Adrenal gland (tissue), 12 donors: ENCODE measurements around the gene UBR3. TPM values are rescaled to one million over a fixed set of nuclear protein-coding genes. Genes with fewer than 3 reads are reported as not detected.

ENCODE experiments used
- DNase-seq, 7 donors: peaks; one replicate each; pipeline ENCODE4 v3.0.0-alpha.2; 2019 to 2020
- H3K27ac ChIP-seq, 5 donors: fragments of 200-600 bp; sonication (generic) in 4 of 5; 1 replicate in 3 of 5; 2 replicates in 2 of 5; pipeline versions ENCODE4 v1.5.1 to v1.8.0; 2016 to 2020; ENCODE audit warnings: mild to moderate bottlenecking in 1 of 5
- H3K27me3 ChIP-seq: fragments of 200-600 bp; 2 replicates; pipeline ENCODE4 v1.8.0; 2021
- H3K36me3 ChIP-seq, 2 donors: fragments of 200-600 bp; replicated peaks in 1 of 2; 1 replicate in 1 of 2; 2 replicates in 1 of 2; pipeline versions ENCODE4 v1.5.1 to v1.8.0; 2018 to 2022
- H3K4me1 ChIP-seq, 2 donors: fragments of 200-600 bp; replicated peaks in 1 of 2; 1 replicate in 1 of 2; 2 replicates in 1 of 2; pipeline versions ENCODE4 v1.5.1 to v1.8.0; 2018 to 2021
- H3K4me3 ChIP-seq, 4 donors: fragments of 200-600 bp; sonication (generic) in 3 of 4; one replicate each; pipeline ENCODE4 v1.5.1; 2016 to 2018
- H3K9me3 ChIP-seq, 3 donors: fragments of 200-600 bp; sonication (generic) in 1 of 3; replicated peaks in 1 of 3; 1 replicate in 2 of 3; 2 replicates in 1 of 3; pipeline versions ENCODE4 v1.5.1 to v1.8.0; 2016 to 2021
- POLR2A ChIP-seq, 2 donors: fragments of 450-650 bp; IDR thresholded peaks; one replicate each; pipeline ENCODE4 v1.6.1; 2017; ENCODE audit warnings: antibody characterized with exemption in 2 of 2, mild to moderate bottlenecking in 2 of 2, moderate library complexity in 1 of 2
- WGBS, 4 donors: extraction: QIAGEN DNeasy Blood & Tissue Kit in 2 of 4; methylation state at CpG; one replicate each; pipeline versions ENCODE4 v1.1.5 to v1.1.7; 2013 to 2017; 5-methylcytosine and 5-hydroxymethylcytosine counted together
- intact Hi-C, 2 donors: fragments of 100-400 bp; cut with DNase I; formaldehyde crosslinking; loops; one replicate each; pipeline versions ENCODE4 v1.14.1 to v1.15.0; 2022 to 2023
- polyA plus RNA-seq, 3 donors: library from polyadenylated mRNA; stranded (reverse); fragments of 200-250 nt in 2 of 3; fragments of 350-450 nt in 1 of 3; fragmentation: Illumina TruSeq in 1 of 3; extraction: RNeasy Lipid Tissue Mini Kit (QIAGEN cat#74804) in 1 of 3; gene quantifications; one replicate each; pipeline ENCODE4 v1.2.3, GENCODE V29; 2013 to 2014
- total RNA-seq, 9 donors: library from RNA; depleted of rRNA in 4 of 9; stranded (reverse); fragments of >200 nt in 4 of 9; fragments of 120-200 nt in 1 of 9; fragmentation: NEBNext Ultra II Directional in 1 of 9; extraction: Animal tissue kit (Norgen Biotek cat#: 25700) in 1 of 9; gene quantifications; one replicate each; pipeline versions ENCODE4 v1.1.0 to v1.2.4, GENCODE V29; 2013 to 2023
- TF ChIP-seq, protein P1 (sequence below), 6 experiments: fragments of 450-650 bp in 4 of 6; fragments of 200-600 bp in 2 of 6; sonication (generic) in 1 of 6; IDR thresholded peaks; 1 replicate in 5 of 6; 2 replicates in 1 of 6; pipeline versions ENCODE4 v1.5.1 to v1.8.0; 2016 to 2021; ENCODE audit warnings: antibody characterized with exemption in 6 of 6, mild to moderate bottlenecking in 2 of 6, moderate library complexity in 1 of 6
- donor health status: healthy with polysubstance abuse.
- donor health status: Bipolar disorder and iron deficiency.
- donor health status: DM: yes; HTN: yes; CAD: no.
- donor health status: DM: no; HTN: no; CAD: no.
- donor health status: DM: no; HTN: no; CAD: no.
- donor health status: DM: yes; HTN: yes; CAD: no.

UBR3 gene
- total and polyA plus RNA-seq, 12 donors: 25.5 to 85.7 (median 62.8) TPM

DNA sequence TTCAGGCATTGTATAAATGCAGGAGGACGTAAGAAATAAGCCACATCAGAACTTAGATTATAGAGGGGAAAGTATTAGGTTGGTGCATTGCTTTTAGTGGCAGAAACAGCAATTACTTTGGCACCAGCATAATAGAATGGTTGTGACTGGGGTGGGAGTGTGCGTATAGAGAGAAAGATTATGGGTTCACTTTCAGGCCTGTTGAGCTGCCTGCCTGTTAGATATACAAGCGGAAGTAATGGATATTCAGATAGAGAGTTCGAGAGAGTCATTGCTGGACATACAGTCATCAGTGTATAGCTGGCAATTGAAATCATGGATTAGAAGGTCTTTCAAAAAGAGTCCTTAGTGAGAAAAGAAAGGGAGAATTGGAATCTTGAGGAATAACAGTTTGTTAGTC, 211.5 kb downstream of the UBR3 start:
- no peak for DNase-seq
- no peaks in the 10 kb centered on the region for H3K36me3 ChIP-seq
- no peaks in the 10 kb centered on the region for H3K4me1 ChIP-seq
- H3K9me3 ChIP-seq: no peaks in the 10 kb centered on the region
- intact Hi-C loops: no loop called here
- H3K27ac ChIP-seq: peak overlapping the region in 1 of 5 donors; percentile 4
- WGBS, 4 donors: 95 to 97% (median 96%) methylated on average over 4 of the region's 4 CpGs
- no peaks in the 10 kb centered on the region for H3K27me3 ChIP-seq
- no peak for TF ChIP-seq POLR2A (IDR thresholded peaks at IDR 0.05)
- TF ChIP-seq, protein P1, sequence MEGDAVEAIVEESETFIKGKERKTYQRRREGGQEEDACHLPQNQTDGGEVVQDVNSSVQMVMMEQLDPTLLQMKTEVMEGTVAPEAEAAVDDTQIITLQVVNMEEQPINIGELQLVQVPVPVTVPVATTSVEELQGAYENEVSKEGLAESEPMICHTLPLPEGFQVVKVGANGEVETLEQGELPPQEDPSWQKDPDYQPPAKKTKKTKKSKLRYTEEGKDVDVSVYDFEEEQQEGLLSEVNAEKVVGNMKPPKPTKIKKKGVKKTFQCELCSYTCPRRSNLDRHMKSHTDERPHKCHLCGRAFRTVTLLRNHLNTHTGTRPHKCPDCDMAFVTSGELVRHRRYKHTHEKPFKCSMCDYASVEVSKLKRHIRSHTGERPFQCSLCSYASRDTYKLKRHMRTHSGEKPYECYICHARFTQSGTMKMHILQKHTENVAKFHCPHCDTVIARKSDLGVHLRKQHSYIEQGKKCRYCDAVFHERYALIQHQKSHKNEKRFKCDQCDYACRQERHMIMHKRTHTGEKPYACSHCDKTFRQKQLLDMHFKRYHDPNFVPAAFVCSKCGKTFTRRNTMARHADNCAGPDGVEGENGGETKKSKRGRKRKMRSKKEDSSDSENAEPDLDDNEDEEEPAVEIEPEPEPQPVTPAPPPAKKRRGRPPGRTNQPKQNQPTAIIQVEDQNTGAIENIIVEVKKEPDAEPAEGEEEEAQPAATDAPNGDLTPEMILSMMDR (IDR thresholded peaks at IDR 0.05): no peak
- no peak overlapping the region for H3K4me3 ChIP-seq

DNA sequence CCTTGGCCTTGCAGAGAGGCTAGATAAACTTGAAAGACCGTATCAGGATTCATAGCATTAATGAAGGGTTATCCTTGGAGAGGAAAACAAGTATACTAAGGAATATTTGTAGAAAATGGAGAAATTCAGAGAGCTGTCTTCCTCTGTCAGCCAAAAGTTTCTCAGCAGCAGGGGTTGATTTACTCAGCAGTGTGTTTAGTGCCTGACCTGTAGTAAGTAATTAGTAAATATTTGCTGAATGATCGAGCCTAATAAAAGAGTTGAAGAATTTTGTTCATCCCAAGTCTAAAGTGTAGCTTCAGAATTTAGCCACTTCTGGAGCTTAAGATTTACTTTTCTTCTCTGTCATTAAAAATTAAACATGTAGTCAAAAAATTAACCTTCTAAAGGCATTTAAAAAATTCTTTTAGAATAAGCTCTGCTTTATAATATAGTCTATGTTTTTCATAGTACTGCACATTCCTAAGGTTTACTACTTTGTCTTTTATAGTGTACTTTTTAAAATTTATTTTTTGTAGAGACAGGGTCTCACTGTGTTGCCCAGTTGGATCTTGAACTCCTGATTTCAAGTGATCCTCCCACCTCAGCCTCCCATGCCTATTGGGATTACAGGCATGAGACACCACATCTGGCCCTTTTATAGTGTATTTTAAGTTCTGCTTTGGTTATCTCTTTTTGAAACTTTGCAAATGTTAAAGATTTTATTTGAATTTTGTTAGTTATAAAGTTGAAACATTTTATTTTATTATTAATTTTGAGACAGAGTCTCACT, 212.3 kb downstream of the UBR3 start:
- no peak for DNase-seq
- H3K9me3 ChIP-seq: no peaks in the 10 kb centered on the region
- H3K27ac ChIP-seq: peak overlapping the region in 1 of 5 donors; percentile 4
- TF ChIP-seq POLR2A (IDR thresholded peaks at IDR 0.05): no peak
- TF ChIP-seq, protein P1 (IDR thresholded peaks at IDR 0.05): no peak
- WGBS, 4 donors: 41 to 49% (median 43%) methylated on average over 2 of the region's 2 CpGs
- H3K4me3 ChIP-seq: no peak overlapping the region
- intact Hi-C loops: no loop called here
- H3K27me3 ChIP-seq: no peaks in the 10 kb centered on the region
- no peaks in the 10 kb centered on the region for H3K36me3 ChIP-seq
- H3K4me1 ChIP-seq: no peaks in the 10 kb centered on the region

DNA sequence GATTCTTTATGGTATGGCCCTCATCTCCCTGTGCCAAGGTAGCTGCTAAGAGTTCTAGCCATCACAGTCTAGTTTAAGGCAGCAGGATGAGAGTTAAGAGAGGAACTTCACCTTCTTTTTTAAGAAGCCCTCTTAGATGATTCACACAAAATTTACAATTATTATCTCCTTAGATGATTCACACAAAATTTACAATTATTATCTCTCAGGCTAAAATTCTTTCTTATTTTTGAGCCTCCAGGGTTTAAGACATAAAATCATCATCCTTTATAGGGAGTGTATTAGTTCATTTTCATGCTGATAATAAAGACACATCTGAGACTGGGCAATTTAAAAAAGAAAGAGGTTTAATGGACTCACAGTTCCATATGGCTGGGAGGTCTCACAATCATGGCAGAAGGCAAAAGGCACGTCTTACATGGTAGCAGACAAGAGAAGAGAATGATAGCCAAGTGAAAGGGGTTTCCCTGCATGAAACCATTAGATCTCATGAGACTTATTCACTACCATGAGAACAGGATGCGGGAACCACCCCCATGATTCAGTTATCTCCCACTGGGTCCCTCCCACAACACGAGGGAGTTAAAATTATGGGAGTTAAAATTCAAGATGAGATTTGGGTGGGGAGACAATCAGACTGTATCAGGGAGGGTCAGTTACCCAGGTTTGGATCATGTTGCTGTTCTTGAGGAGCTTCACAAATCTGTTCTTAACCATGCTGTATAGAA, 217.7 kb downstream of the UBR3 start:
- Histone ChIP-seq H3K4me3 (no peak overlapping the region), H3K36me3 (no peaks in the 10 kb centered on the region), H3K9me3 (no peaks in the 10 kb centered on the region), H3K27ac (no peak overlapping the region), H3K4me1 (no peaks in the 10 kb centered on the region), H3K27me3 (no peaks in the 10 kb centered on the region)
- intact Hi-C loops: no loop called here
- WGBS, 4 donors: 86 to 100% (median 94%) methylated on average over 3 of the region's 3 CpGs
- TF ChIP-seq, protein P1 (IDR thresholded peaks at IDR 0.05): no peak
- no peak for TF ChIP-seq POLR2A (IDR thresholded peaks at IDR 0.05)
- DNase-seq: no peak

DNA sequence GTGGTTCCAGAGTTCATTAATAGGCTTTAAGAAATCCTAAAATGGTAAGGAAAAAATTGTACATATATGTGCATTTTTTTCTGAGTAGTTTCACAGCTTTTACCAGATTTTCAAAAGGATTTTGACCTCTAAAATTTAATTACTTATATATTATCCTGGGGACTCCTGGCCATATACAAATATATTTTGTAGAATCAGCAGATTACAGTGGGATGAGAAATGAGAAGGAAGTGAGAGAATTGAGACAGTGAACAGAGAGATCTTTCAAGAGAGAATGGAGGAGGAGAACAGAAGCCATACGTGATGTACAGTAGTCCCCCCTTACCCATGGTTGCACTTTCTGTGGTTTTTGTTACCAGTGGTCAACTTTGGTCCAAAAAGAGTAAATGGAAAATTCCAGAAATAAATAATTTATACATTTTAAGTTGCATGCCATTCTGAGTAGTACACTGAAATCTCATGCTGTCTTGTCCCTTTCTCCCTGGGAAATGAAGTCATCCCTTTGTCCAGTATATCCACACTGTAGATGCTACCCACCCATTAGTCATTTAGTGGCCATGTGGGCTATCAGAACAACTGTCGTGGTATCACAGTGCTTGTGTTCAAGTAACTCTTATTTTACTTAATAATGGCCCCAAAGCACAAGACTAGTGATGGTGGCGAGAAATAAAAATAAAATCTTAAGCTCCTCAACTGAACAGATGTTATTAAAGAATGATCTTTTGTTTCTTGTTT, 220.2 kb downstream of the UBR3 start:
- 92 to 95% (median 93%) methylated on average over 3 of the region's 3 CpGs for WGBS, 4 donors
- intact Hi-C loops: no loop called here

More for the DNA sequence above, 220.2 kb downstream of the UBR3 start:
- no peaks in the 10 kb centered on the region for H3K4me1 ChIP-seq
- no peaks in the 10 kb centered on the region for H3K9me3 ChIP-seq
- no peak overlapping the region for H3K4me3 ChIP-seq
- H3K27ac ChIP-seq: no peak overlapping the region
- no peaks in the 10 kb centered on the region for H3K27me3 ChIP-seq
- no peak for DNase-seq
- no peaks in the 10 kb centered on the region for H3K36me3 ChIP-seq
- TF ChIP-seq, protein P1 (IDR thresholded peaks at IDR 0.05): no peak
- TF ChIP-seq POLR2A (IDR thresholded peaks at IDR 0.05): no peak
